Activated CD4-positive, alpha-beta T cell treated with anti-CD3 and anti-CD28 coated beads, Interleukin-2, amount 10 ng/mL, durations not matched to agents 24 days and 14 days (primary cell): ENCODE results near the gene SLIT2. TPM values are rescaled to one million over a fixed set of nuclear protein-coding genes. Genes with fewer than 3 reads are reported as not detected.
A peak's percentile ranks its signal among the peaks of the same experiment; 100 is the strongest.

Experiments
- DNase-seq: peaks from one replicate; pipeline ENCODE4 v3.0.0; 2022
- H3K27ac Mint-ChIP-seq: one replicate; pipeline ENCODE4 v1.8.0; 2022; ENCODE audit warnings: mild to moderate bottlenecking, mixed read lengths
- H3K27me3 Mint-ChIP-seq: one replicate; pipeline ENCODE4 v1.8.0; 2022; ENCODE audit warnings: mixed read lengths
- H3K36me3 Mint-ChIP-seq: one replicate; pipeline ENCODE4 v1.8.0; 2022; ENCODE audit warnings: low read depth, mild to moderate bottlenecking, mixed read lengths
- H3K4me1 Mint-ChIP-seq: one replicate; pipeline ENCODE4 v1.8.0; 2021; ENCODE audit warnings: mixed read lengths
- H3K4me3 Mint-ChIP-seq: one replicate; pipeline ENCODE4 v1.8.0; 2022; ENCODE audit warnings: mild to moderate bottlenecking, moderate library complexity, mixed read lengths
- H3K9me3 Mint-ChIP-seq: one replicate; pipeline ENCODE4 v1.8.0; 2021; ENCODE audit warnings: mixed read lengths
- intact Hi-C: fragments of 100-400 bp; cut with micrococcal nuclease; formaldehyde crosslinking; loops from one replicate; pipeline ENCODE4 v1.15.1; 2023
- total RNA-seq: library from RNA; stranded (reverse); gene quantifications from 2 replicates; pipeline ENCODE4 v1.2.3, GENCODE V29; 2022

The SLIT2 gene
- 0.07 TPM in 2 replicates for total RNA-seq

DNA sequence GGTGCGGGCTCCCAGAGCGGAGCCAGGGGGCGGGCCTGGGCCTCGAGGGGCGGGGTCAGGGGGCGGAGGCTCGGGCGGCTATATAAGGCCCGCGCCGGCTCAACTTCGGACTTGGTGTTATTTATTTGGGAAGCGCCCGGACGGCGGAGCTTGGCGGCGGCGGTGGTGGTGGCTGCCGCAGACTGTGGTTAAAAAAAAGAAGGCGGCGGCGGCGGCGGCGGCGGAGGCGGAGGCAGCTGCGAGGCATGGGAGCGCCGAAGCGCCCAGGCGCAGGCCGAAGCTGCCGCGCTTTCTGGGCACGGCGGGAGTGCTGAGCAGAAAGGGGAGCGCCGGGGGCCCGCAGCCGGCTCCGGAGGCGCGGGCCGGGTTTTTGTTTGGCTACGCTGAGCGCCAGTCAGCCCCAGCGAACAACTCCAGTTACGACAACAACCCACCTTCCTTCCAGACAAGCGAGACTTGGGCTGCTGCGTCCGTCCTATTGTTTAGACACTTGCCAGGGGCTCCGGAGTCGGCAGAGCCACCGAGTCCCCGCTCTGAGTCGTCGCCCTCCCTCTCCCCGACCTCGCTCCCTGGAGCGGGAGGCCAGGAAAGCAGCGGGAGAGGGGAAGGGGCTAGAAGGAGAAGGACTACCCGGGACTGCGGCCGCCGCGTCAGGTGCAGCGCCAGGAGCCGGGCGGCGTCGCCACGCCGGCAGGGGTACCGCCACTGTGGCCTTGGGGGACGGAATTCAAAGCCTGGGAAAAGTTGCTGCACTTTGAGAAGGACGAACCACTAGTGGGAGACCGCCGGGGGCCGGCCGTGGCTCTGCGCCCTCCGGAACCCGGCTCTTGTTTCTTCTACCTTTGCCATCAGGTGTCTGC is at the start of gene SLIT2:
SLIT2 (plus strand) TSS at position 110 of the 860 bp plus-strand sequence. CDS start 1,911 bp downstream, outside the sequence.
- H3K9me3 Mint-ChIP-seq, result no peaks in the 10 kb centered on the region
- H3K4me1 Mint-ChIP-seq, result peaks cover 8% of the 10 kb centered on the region
- intact Hi-C loops, result no loop called here
- peaks cover 2% of the 10 kb centered on the region for H3K36me3 Mint-ChIP-seq
- H3K27ac Mint-ChIP-seq, result peak within 1 kb of the TSS; percentile 19
- H3K4me3 Mint-ChIP-seq, result peak within 1 kb of the TSS; percentile 57
- H3K27me3 Mint-ChIP-seq, result peaks cover 45% of the 10 kb centered on the region
- peak; percentile 76 for DNase-seq

DNA sequence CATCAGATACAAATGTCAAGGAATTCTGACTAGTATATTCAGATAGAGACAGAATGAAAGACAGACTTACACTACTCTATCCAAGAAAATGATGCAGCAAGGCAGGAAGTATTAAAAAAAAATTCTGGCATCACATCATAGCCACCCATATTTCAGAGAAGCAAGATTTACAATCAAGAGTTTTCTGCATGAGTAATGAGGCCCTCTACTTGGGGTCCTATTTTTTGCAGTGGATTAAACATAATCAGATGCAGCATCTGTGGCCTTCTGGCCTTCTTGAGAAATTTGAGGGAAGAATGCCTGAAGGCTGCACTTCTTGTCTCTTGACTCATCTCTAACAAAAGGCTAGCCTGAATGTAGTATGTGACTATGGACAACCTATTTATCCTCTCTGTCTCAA is 48.2 kb upstream of the SLIT2 start:
- H3K4me3 Mint-ChIP-seq, result no peak overlapping the region
- no peaks in the 10 kb centered on the region for H3K9me3 Mint-ChIP-seq
- no peaks in the 10 kb centered on the region for H3K36me3 Mint-ChIP-seq
- intact Hi-C loops, result no loop called here
- DNase-seq, result no peak
- H3K4me1 Mint-ChIP-seq, result no peaks in the 10 kb centered on the region
- no peak overlapping the region for H3K27ac Mint-ChIP-seq
- no peaks in the 10 kb centered on the region for H3K27me3 Mint-ChIP-seq

DNA sequence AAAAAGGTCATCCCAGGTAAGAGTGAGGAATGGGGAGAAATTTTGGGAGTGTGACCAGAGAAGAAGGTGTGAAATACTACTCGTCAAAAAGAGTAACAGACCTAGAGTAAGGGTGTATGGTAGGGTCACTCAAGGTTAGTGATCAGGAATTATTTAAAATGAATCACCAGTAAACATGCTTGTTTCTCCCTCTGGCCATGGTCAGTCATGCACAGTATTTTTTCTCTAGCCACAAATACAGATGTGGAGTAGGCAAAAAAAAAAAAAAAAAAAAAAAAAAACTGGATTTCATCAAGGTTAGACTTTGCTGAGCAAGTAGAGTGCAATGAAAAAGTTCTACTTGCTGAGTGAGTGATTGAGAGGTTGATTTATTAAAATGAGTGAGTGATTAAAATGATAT is 34.2 kb upstream of the SLIT2 start:
- no peak overlapping the region for H3K4me3 Mint-ChIP-seq
- DNase-seq, result no peak
- no peaks in the 10 kb centered on the region for H3K4me1 Mint-ChIP-seq
- no peaks in the 10 kb centered on the region for H3K9me3 Mint-ChIP-seq
- H3K27ac Mint-ChIP-seq, result no peak overlapping the region
- H3K36me3 Mint-ChIP-seq, result no peaks in the 10 kb centered on the region
- H3K27me3 Mint-ChIP-seq, result no peaks in the 10 kb centered on the region
- intact Hi-C loops, result no loop called here

DNA sequence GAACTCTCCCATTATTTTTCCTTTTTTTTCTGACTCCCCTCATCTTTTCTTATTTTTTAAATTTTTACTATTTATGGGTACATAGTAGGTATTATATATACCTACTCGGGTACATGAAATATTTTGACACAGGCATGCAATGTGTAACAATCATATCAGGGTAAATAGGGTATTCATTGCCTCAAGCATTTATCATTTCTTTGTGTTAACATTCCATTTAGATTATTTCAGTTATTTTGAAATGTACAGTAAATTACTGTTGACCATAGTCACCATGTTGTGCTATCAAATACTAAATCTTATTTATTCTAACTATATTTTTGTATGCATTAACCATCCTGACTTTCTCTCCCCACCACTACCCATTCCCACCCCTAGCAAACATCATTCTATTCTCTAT is 33.8 kb upstream of the SLIT2 start:
- H3K27me3 Mint-ChIP-seq, result no peaks in the 10 kb centered on the region
- H3K27ac Mint-ChIP-seq, result no peak overlapping the region
- H3K36me3 Mint-ChIP-seq, result no peaks in the 10 kb centered on the region
- H3K4me1 Mint-ChIP-seq, result no peaks in the 10 kb centered on the region
- intact Hi-C loops, result no loop called here
- no peak overlapping the region for H3K4me3 Mint-ChIP-seq
- DNase-seq, result no peak
- no peaks in the 10 kb centered on the region for H3K9me3 Mint-ChIP-seq

DNA sequence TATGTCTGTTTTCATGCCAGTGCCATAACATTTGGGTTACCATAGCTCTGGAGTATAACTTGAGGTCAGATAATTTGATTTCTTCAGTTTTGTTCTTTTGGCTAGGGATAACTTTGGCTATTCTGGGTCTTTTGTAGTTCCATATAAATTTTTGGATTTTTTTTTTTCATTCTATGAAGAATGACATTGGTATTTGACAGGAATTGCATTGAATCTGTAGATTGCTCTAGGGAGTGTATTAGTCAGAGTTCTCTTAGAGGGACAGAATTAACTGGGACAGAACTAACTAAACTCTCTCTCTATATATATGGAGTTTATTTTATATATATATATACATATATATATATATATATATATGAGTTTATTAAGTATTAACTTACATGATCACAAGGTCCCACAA is 32.2 kb upstream of the SLIT2 start:
- Mint-ChIP-seq H3K27me3 (no peaks in the 10 kb centered on the region), H3K36me3 (no peaks in the 10 kb centered on the region), H3K4me1 (no peaks in the 10 kb centered on the region), H3K4me3 (no peak overlapping the region), H3K27ac (no peak overlapping the region), H3K9me3 (no peaks in the 10 kb centered on the region)
- intact Hi-C loops, result no loop called here
- no peak for DNase-seq

DNA sequence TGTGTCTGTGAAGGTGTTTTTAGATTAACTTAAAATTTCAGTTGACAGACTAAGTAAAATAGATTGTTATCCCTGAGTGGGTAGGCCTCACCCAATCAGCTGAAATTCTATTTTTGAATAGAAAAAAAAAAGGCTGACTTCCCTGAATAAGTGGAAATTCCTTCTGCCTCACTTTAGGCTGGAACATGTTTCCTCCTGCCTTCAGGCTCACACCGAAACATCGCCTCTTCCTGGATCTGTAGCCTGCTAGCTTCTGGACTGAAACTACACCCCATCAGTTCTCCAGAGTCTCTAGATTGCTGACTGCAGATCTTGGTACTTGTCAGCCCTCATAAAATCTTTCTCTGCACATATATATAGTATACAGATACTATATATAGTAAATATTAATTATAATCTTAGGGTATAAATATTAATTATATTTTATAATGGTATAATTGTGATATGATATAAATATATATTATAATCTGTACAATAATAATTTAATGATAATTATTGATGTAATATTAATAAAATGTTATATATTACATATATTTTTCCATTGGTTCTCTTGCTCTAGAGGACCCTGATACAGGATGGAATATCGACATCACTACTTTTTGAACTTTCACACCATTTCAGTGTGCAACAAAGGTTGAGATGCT is 13.7 kb upstream of the SLIT2 start:
- no peaks in the 10 kb centered on the region for H3K27me3 Mint-ChIP-seq
- H3K9me3 Mint-ChIP-seq, result no peaks in the 10 kb centered on the region
- H3K36me3 Mint-ChIP-seq, result no peaks in the 10 kb centered on the region
- H3K27ac Mint-ChIP-seq, result no peak overlapping the region
- H3K4me3 Mint-ChIP-seq, result no peak overlapping the region
- no peak for DNase-seq
- no peaks in the 10 kb centered on the region for H3K4me1 Mint-ChIP-seq
- intact Hi-C loops, result no loop called here

DNA sequence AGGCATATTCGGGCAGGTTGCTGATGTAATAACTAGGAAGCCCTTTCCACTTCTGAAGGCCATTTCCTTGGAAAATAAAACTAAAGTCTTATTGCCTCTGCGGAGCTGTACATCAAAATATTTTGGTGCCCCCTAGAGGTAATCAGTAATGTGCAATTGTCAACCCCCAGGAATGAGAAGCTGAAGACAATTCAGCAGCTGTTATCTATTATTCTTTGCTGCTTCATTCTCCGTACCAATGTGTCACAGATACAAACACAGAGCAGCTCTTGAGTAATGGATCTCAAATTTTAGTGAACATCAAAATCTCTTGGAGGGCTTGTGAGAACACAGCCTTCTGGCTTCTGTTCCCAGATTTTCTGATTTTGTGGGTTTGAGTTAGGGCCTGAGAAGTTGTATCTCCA is 3.5 kb upstream of the SLIT2 start:
- peaks cover 8% of the 10 kb centered on the region for H3K4me1 Mint-ChIP-seq
- no peak overlapping the region for H3K4me3 Mint-ChIP-seq
- H3K36me3 Mint-ChIP-seq, result no peaks in the 10 kb centered on the region
- H3K27me3 Mint-ChIP-seq, result peaks cover 19% of the 10 kb centered on the region
- DNase-seq, result peak; percentile 54
- no peak overlapping the region for H3K27ac Mint-ChIP-seq
- intact Hi-C loops, result loop anchor here (5.0 kb wide), 1 partner anchor 1026 kb away; no protein-coding TSS in a partner anchor
- H3K9me3 Mint-ChIP-seq, result no peaks in the 10 kb centered on the region

DNA sequence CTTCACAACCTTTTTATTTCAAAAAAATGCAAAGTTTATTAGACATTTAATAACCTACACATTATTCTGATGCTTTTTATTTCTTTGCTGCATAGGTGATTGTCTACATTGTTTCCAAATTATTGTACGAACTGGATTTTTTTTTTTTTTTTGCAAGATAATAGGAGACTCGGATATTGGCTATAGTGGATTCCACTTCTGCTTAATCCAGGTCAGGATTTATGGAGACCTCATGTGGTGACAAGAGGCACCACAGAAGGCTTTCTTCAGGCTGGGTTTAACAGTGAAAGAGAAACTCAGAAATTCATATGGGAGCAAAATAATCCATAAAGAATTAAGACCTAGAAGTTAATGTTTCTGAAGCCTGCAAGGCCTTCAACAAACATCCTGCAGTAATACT is 2.4 kb upstream of the SLIT2 start:
- Mint-ChIP-seq H3K4me3 (no peak overlapping the region), H3K27ac (no peak overlapping the region), H3K4me1 (peaks cover 8% of the 10 kb centered on the region), H3K27me3 (peaks cover 28% of the 10 kb centered on the region), H3K36me3 (no peaks in the 10 kb centered on the region), H3K9me3 (no peaks in the 10 kb centered on the region)
- intact Hi-C loops, result loop anchor here (5.0 kb wide), 1 partner anchor 1027 kb away; no protein-coding TSS in a partner anchor
- no peak for DNase-seq

GRCh38 chr4:20251031-20251795 is 492 bp upstream of the SLIT2 start:
- Mint-ChIP-seq H3K4me1 (peaks cover 8% of the 10 kb centered on the region), H3K27me3 (peaks cover 42% of the 10 kb centered on the region), H3K36me3 (peaks cover 2% of the 10 kb centered on the region), H3K9me3 (no peaks in the 10 kb centered on the region), H3K27ac (peak overlapping the region; percentile 19), H3K4me3 (peak overlapping the region; percentile 40)
- no peak for DNase-seq
- intact Hi-C loops, result no loop called here

- intact Hi-C loops, result no loop called here
- H3K27ac Mint-ChIP-seq, result no peak overlapping the region
- peaks cover 47% of the 10 kb centered on the region for H3K27me3 Mint-ChIP-seq
- H3K4me1 Mint-ChIP-seq, result peaks cover 8% of the 10 kb centered on the region
- H3K9me3 Mint-ChIP-seq, result no peaks in the 10 kb centered on the region
- peak overlapping the region; percentile 57 for H3K4me3 Mint-ChIP-seq
- H3K36me3 Mint-ChIP-seq, result peaks cover 2% of the 10 kb centered on the region
- DNase-seq, result no peak
Observed at GRCh38 chr4:20252656-20253282, 1.1 kb downstream of the SLIT2 start.

- H3K27ac Mint-ChIP-seq, result no peak overlapping the region
- DNase-seq, result no peak
- H3K9me3 Mint-ChIP-seq, result no peaks in the 10 kb centered on the region
- peaks cover 8% of the 10 kb centered on the region for H3K4me1 Mint-ChIP-seq
- H3K36me3 Mint-ChIP-seq, result peaks cover 2% of the 10 kb centered on the region
- intact Hi-C loops, result no loop called here
- no peak overlapping the region for H3K4me3 Mint-ChIP-seq
- peaks cover 47% of the 10 kb centered on the region for H3K27me3 Mint-ChIP-seq
Observed at GRCh38 chr4:20253283-20253734, 1.6 kb downstream of the SLIT2 start.

- no peaks in the 10 kb centered on the region for H3K9me3 Mint-ChIP-seq
- intact Hi-C loops, result no loop called here
- H3K27me3 Mint-ChIP-seq, result peaks cover 47% of the 10 kb centered on the region
- H3K27ac Mint-ChIP-seq, result no peak overlapping the region
- peaks cover 8% of the 10 kb centered on the region for H3K4me1 Mint-ChIP-seq
- H3K36me3 Mint-ChIP-seq, result peaks cover 2% of the 10 kb centered on the region
- DNase-seq, result no peak
- H3K4me3 Mint-ChIP-seq, result no peak overlapping the region
Observed at GRCh38 chr4:20253735-20254409, 2.2 kb downstream of the SLIT2 start.
